HG03565 (cell line): ENCODE measurements around the gene SYT17.

Experiments used
- ATAC-seq: cut with Tn5 transposase; IDR thresholded peaks from one replicate; pipeline ENCODE4 v1.9.1; 2021; ENCODE audit warnings: mild to moderate bottlenecking, moderate library complexity; ENCODE audit not compliant: unreplicated experiment

The SYT17 gene, protein sequence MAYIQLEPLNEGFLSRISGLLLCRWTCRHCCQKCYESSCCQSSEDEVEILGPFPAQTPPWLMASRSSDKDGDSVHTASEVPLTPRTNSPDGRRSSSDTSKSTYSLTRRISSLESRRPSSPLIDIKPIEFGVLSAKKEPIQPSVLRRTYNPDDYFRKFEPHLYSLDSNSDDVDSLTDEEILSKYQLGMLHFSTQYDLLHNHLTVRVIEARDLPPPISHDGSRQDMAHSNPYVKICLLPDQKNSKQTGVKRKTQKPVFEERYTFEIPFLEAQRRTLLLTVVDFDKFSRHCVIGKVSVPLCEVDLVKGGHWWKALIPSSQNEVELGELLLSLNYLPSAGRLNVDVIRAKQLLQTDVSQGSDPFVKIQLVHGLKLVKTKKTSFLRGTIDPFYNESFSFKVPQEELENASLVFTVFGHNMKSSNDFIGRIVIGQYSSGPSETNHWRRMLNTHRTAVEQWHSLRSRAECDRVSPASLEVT

DNA sequence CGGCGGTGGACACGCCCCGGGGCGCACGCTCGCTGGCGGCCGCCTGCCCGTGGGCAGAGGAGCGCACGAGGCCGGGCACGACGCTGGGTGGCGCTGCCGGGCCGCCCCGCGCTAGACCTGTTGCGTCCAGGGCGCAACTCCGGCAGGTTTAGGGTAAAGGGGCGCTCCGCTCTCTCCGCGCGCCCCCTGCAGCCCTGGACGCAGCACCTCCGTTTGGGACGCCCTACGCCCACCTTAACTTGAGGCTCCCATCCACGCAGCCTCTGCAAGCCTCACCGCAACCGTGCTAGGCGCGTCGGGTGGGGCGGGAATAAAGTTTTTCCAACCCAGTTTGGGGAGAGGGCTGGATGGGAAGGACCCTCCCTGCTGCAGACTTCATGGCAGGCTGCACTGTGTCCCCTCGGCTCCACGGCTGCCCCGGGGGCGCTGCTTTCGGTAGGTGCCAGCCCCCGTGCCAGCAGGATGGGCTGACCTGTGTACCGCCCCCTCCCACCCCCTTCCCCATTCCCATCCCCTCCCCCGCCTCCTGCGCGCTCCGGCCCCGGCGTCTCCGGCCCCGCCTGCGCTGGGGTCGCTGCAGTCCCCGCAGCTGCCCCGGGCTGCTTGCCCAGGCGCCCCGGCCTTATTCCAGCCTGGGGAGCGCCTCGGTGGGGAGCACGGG lies at the start of gene SYT17:
SYT17 (plus strand) TSS at position 531 of the 661 bp plus-strand sequence. CDS start 407 bp downstream, outside the sequence.
- ATAC-seq = no peak

DNA sequence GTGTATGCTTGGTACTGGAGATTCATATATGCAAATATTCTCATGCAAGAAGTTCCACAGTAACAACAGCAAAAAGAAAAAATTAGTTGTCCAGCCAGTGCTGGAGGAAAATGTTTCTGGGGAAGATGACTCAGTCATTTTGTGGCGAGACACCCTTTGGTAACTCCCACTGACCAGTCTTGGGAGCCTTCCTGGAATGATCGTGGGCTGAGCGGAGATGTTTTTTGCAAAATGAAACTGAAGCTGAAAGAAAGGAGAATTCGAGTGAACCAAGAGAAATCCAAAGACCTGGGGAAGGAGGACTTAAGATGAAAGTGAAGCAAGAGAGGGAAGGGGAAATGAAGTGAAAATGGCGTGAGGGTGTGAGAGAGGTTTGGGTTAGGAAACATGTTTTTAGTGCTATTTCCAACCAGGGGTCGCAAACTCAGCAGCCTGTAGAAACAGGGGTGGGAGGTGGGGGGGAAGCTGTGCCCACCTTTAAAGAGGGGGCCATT lies 49.1 kb upstream of the SYT17 start:
- ATAC-seq = no peak

DNA sequence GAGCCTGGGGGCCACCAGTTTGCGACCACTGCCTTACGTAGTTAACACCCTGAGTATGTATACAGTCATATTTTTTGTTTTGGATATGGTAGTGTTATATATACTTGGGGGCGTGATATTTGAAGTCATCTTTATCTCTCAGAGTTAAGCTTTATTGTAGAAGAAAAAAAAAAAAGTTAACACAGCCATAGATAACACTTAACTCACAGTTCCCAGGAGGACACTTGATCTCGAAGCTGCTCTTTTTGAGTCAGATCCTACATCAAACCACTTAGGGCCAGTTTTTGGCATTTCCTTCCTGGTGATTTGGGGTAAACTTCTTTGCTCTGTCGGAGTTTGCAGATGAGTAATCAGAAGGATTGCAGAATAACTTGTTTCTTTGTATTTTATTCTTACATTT lies 48.5 kb upstream of the SYT17 start:
- ATAC-seq = no peak

DNA sequence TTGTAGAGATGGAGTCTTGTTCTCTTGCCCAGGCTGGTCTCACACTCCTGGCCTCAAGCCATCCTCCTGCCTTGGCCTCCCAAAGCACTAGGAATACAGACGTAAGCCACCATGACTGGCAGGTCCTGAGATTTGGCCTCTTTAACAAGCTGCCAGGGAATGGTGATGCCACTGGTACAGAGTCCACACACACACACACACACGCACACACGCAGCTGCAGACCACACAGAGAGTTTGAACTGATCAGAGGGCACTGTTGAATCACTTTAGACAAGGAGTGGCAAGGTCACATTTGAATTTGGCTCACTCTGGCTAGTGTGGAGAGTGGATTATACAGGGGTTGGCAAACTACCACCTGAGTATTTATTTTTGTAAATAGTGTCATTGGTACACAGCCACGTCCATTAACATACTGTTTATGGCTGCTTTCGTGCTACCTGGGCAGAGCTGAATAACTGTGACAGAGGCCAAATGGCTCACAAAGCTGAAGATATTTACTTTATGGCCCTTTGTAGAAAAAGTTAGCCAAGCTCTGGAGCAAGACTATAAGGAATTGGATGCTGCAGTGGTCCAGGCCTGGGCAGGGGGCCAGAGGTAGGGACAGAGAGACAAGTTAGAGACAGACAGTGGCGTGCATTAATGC lies 44.4 kb upstream of the SYT17 start:
- no peak for ATAC-seq

DNA sequence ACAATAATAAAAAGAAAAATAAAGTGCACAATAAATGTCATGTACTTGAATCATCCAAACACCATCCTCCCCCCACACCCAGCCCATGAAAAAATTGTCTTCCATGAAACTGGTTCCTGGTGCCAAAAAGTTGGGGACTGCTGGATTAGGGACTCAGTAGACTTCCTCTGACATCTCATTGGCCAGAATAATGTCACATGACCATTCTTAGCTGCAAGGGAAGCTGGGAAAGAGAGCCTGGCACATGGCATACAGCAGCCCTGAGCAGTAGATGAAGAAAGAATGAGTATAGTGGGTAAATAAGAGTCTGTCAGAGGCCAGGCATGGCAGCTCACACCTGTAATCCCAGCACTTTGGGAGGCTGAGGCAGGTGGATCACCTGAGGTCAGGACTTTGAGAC lies 41.7 kb upstream of the SYT17 start:
- ATAC-seq = no peak

DNA sequence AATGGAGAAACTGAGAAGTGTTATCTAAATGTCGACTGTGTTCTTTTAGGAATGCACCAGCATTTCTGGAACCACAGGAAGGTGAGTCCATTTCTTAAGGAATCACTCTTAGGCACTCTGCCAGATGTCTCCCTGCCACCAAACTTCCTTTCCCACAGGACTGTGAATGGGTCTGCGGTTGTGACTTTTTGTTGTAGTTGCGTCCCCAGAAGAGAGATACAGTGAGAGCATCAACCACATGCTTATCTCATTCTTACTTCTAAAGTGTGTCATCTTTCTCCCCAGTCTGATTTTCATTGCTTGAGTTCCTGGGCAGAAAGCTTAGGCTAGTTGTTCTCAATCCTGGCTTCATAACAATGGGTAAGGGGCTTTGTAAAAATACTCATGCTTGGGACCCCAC lies 40.8 kb upstream of the SYT17 start:
- ATAC-seq = no peak

DNA sequence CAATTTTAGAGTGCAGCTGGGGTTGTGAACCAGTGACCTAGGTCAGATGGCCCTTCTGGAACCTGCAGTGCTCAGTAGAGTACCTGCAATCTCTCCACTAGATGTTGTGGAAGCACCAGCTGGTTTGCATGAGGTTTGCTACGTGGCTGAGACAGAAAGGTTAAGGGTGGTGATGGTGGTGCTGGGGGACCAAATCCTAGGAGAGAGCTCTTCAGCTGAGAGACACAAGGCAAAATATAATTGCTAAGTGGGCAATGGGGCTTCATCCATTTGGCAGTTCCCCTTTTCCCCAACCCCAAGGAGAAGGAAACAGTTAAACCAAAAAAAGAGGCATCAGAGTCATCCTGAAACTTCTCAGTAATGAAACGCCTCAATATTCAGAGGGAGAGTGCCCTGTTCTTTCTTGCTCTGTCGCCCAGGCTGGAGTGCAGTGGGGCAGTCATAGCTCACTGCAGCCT lies 40.3 kb upstream of the SYT17 start:
- no peak for ATAC-seq

DNA sequence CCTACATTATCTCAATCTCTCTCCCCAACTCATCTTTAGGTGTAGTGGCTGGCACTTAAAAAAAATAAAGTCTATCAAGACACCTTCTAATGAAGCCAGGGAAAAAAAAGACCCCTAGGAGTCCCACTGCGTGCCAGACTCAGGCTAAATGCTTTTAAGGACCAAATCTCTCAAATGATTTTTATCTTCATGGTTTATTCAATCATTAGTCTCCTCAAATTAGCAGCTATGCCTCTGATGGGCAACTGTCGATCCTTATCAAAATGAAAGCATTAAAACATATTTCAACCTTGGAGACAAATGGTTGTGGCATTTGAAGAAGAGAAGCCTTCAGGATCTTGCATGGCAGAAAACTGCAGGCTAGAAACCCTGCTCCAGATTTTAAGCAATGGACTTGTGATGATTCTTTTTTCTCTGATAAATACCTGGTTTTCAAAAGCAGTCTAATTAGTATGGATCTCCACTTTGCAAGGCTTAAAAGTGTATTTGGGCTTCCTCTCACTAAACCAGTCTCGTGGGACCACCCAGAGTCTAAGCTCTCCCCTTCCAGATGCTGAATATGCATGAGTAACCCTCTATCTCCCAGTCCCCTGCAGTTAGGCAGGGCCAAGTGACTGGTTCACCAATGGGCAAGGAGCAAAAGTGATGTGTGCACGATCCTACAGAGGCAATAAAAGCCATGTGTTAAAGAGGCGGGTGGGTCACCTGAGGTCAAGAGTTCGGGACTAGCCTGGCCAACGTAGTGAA lies 39.4 kb upstream of the SYT17 start:
- ATAC-seq = no peak

DNA sequence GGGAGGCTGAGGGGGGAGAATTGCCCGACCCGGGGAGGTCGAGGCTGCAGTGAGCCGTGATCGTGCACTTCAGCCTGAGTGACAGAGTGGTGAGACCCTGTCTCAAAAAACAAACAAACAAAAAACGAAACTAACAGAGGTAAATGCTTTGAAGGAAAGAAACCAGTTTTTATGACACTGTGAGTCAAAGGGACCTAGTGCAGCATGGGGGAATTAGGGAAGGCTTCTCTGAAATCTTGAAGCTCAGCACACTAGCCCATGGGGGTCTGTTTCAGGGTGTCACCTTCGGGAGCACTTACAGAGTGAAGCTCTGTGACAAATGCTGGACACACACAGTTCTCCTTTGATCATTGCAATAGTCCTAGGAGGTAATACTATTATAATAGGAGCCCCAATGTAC lies 37.7 kb upstream of the SYT17 start:
- no peak for ATAC-seq

DNA sequence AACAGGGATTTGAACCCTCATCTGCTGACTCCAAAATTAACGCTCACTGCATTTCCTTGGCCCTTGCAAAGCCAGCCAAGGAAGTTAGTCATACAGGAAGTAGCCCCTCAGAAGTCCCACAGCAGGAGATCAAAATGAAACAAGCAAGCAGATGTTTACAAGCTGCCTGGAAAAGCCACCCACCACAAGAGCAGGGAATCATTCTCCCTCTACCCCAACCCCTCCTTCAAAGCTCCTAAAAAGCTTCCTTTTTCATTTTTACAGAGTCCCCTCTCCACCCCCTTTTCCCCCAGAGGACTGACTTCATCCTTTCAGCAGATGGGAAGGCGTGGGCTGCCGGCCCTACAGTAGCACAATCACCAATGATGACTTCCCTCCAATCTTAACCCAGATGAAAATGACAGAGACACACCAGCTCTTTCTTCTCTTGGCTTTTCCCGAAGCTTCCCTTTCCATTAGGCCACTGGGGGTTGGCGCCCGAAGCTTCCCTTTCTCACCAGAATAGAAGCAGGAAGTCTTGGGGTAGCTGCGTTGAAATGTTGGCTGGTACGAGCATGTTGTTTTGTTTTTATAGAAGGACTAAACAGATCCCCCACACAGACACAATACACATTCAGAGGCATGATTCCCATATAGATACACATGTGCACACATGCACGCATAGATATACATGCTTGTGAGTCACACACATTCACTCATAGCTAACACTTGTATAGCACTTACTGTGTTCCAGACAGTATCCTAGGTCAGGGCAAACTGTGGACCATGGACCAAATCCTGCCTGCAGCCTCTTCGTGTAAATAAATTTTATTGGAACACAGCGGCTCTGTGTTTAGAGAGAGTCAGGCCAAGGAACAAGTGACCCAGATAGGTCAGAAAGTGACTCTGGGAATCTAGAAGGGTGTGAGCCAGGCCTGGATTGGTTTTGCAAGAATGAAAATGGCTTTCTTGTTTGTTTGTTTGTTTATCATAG lies 36.9 kb upstream of the SYT17 start:
- no peak for ATAC-seq

DNA sequence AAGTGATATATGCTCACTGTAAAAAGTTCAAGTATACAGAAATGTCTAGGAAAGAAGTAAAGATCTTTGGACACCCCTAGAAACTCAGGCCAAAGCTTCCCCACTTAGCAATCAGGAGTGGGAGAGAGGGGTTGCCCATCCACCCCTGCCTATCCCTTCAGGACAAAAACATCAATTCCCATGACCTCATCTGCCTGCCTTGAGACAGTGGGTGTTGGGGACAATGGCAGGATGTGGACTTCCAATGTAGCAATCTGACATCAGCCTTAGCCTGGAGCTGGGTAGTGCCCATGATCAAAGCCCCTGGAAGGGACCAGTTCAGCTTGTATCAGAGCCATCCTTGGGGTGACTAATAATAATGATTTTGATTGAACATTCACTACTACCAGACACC lies 36.2 kb upstream of the SYT17 start:
- ATAC-seq = no peak

DNA sequence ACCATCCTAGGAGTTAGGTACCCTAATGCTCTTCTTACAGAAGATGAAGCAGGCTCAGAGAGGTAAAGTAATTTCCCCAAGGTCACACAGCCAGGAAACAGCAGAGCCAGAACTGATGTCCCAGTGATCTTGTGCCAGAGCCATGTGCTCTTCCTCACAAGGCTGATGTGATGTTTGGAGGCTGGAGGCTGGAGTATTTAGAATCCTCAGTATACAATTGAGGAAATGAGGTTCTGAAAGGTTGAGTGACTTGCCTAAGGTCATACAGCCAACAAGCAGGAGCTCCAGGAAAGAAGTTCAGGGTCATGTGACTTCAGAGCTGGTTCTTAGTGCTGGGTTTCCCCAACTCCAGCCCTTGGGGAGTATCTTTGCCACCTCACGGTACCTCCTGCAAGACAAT lies 35.8 kb upstream of the SYT17 start:
- no peak for ATAC-seq

DNA sequence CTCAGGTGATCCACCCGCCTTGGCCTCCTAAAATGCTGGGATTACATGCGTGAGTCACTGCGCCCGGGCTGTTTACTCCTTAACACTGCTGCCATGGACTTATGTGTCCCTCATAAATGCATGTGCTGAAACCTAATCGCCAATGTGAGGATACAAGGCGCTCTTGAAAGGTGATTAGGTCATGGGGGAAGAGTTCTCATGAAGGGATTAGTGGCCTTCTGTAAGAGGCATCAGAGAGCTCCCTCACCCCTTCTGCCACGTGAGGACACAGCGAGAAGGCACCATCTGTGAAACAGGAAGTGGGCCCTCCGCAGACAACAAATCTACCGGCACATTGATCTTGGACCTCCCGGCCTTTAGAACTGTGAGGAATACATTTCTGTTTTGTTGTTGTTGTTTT lies 35.1 kb upstream of the SYT17 start:
- no peak for ATAC-seq

DNA sequence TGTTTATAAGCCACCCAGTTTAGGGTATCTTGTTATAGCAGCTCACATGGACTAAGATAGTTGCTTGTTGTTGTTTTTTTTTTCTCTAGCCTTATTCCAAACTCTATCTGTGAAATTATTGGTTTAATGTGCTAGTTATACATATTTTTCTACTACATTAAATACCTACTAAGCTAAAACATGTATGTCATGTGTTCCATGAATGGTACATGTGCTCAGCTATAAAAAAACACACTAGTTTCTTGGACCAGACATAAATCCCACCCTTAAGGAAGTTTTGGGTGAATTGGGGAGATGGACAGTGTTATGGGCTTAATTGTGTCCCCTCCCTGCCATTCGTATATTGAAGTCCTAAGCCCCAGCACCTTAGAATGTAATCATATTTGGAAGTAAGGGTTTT lies 34.4 kb upstream of the SYT17 start:
- ATAC-seq = no peak

DNA sequence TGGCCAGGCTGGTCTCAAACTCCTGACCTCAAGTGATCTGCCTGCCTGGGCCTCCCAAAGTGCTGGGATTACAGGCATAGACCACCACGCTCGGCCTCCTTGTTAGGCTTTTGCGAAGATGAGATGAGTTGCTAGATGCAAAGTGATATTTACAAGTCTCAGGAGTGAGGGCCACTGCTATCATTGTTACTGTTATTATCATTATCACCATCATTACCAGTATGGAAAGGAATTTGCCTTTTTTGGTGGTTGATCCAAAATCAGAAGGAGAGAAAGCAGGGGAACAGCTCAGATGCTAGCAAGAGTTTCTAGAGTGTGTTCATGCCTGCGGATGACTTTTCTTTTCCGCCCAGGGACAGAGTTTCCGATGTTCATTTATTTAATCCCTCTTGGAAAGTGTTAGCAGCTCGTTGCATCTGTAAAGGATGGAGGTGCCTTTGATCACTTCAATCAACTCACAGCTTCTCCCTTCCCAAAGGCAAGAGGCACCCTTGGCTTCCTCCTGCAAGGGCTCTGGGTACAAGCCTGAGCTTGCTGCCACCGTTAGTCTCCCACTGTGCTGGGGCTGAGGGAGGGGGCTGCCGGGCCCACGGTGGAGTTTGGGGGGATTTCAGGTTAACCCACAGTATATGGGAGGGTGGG lies 32.7 kb upstream of the SYT17 start:
- ATAC-seq = no peak

DNA sequence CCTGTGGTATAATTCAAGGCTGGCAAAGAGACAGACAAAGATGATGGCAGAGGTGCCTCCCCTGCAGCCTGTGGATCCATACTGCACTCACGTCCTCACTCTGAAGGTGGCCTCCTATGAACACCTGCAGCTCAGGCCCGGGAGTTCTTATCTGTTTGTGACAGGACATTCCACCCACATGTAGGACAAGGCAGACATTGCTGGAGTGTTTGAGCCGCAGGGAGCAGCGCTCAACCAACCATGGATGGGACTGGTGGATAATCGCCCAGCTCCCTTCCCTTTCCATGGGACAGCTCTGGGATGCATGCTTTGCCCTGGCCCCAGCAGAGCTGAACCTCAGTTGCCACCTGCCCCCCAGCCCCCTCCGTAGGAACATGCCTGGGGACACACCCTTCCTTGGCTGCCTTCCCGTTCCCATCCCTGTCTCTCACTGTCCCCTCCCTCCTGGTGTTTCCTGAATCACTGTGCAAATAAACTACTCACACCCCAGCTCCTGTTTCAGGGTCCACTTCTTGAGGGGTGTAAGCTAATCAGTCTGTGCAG lies 32.1 kb upstream of the SYT17 start:
- no peak for ATAC-seq

DNA sequence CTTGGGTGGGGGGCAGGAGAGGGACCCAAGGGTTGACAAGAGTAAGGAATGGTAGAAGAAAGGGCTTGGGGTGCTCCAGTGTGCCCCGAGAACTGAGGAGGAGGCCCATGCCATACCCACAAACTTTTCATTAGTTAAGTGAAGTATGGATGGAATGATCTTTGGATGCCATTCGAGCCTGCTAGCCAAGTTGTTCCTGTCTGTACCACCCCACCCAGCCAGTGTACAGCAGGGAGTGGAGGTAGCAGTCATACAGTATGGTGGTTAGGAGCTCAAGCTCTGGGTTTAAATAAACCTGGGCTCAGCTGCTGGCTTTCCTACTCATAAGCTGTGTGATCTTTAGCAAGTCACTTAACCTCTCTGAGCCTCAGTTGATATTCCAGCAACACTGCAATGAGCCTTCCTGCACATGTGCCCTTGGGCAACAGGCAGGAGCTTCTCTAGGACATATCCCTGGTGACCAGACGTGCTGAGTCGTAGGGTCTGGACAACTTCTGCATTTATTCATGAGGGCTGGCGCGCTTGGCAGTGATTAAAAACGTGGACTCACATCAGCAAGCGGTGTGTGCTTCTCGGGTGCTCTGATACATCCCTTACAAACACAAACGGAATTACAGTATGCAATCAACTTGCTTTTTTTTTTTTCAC lies 31.4 kb upstream of the SYT17 start:
- ATAC-seq = no peak
